Measurements from ENCODE around the gene NRXN2.

NRXN2 gene

DNA sequence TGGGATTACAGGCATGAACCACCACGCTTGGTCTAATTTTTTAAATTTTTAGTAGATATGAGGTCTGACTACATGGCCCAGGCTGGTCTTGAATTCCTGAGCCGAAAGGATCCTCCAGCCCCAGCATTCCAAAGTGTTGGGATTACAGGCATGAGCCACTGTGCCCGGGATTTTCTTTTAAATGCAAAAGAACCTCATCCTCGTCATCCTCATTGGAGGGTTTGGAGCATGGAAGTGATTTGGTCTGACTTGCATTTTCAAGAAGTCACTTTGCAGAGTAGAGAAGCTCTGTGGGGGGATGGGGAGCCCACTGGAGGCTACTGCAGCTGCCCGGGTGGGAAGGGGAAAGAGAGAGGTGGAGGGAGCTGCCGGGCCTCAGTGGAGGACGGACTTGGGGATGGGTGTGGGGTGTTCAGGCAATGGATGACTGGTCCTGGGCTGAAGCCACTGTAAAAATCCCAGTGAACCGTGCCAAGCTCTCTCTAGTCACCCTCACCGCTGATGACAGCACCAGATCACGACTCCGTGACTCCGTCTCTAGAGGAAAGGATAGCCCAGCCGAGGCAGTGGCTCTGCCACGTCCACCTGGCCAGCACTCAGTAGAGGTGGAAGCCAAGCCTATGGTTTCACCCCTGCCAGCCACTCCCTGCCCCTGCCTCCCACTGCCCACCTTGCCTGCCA lies 164.8 kb downstream of the NRXN2 start:
- H3K27me3 Mint-ChIP-seq (ENCODE audit: low read depth), result peaks cover 3% of the 10 kb centered on the region
- peaks cover under 1% of the 10 kb centered on the region for H3K9me3 Mint-ChIP-seq
- no peaks in the 10 kb centered on the region for H3K4me1 Mint-ChIP-seq (ENCODE audit: low read depth)
- H3K27ac Mint-ChIP-seq, result no peak overlapping the region
- no peaks in the 10 kb centered on the region for H3K36me3 Mint-ChIP-seq (ENCODE audit: low read depth)
- H3K4me3 Mint-ChIP-seq, result no peak overlapping the region
- DNase-seq (ENCODE audit: low spot score), result no peak

DNA sequence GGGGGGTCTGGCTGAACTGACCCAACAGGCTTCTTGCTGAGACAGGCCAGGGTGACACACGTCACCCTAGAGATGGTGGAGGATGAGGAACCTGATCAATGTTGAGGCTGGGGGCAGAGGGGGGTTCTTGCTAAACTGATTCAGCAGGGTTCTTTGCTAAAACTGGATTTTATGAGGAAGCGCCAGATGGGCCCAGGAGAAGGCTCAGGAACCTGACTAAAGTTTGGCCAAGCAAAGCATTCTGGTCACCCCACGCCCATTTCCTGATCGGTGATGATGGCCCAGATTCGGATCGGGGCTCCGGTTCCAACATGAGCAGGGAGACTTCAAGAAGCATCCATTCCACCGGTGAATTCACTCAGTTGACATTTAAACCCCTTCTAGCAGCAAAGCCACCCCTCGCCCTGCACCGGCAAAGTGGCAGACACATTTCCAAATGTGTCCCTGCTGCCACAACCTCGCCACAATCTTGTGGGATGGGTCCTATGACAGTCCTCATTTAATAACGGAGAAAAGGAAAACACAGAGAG lies 166.2 kb downstream of the NRXN2 start:
- Mint-ChIP-seq H3K9me3 (peaks cover 10% of the 10 kb centered on the region), H3K27me3 (ENCODE audit: low read depth) (peaks cover 3% of the 10 kb centered on the region), H3K4me3 (no peak overlapping the region), H3K36me3 (ENCODE audit: low read depth) (no peaks in the 10 kb centered on the region), H3K4me1 (ENCODE audit: low read depth) (no peaks in the 10 kb centered on the region), H3K27ac (no peak overlapping the region)
- DNase-seq (ENCODE audit: low spot score), result no peak

Data from T-helper 2 cell treated with Interferon-gamma antibody and Interleukin-4, amounts not matched to agents 5 μg/mL and 100 μg/mL, for 36 hours (primary cell).